K562 (cell line): ENCODE data around the gene LHB. TPM values are rescaled to one million over a fixed set of nuclear protein-coding genes. Genes with fewer than 3 reads are reported as not detected.

Experiments
- E2F4 ChIP-seq: sonication (generic); formaldehyde crosslinking; IDR thresholded peaks from 2 replicates; pipeline ENCODE4 v1.8.0; 2022; ENCODE audit warnings: mild to moderate bottlenecking, low read depth, missing genetic modification reagents
- EP400 ChIP-seq: fragments of 450-650 bp; IDR thresholded peaks from 2 replicates; pipeline ENCODE4 v1.6.1; 2017; ENCODE audit warnings: antibody characterized with exemption, mild to moderate bottlenecking, moderate library complexity
- ETV6 ChIP-seq, 3 experiments: fragments of 150-350 bp in 1 of 3; sonication (generic) in 1 of 3; formaldehyde crosslinking in 1 of 3; IDR thresholded peaks; 2 replicates each; pipeline versions ENCODE4 v1.6.1 to v1.8.0; 2014 to 2022; ENCODE audit warnings: borderline replicate concordance in 2 of 3, low read depth in 2 of 3, antibody characterized with exemption in 1 of 3, low read length in 1 of 3, mild to moderate bottlenecking in 1 of 3, missing genetic modification reagents in 1 of 3
- FOXJ3 ChIP-seq: sonication (generic); formaldehyde crosslinking; IDR thresholded peaks from 2 replicates; pipeline ENCODE4 v1.4.0; 2020; ENCODE audit warnings: mild to moderate bottlenecking, missing genetic modification reagents
- FOXK1 ChIP-seq: sonication (generic); formaldehyde crosslinking; IDR thresholded peaks from 2 replicates; pipeline ENCODE4 v1.8.0; 2022; ENCODE audit warnings: missing genetic modification reagents, mild to moderate bottlenecking, borderline replicate concordance
- FUS ChIP-seq: fragments of 200-400 bp; formaldehyde crosslinking; optimal IDR thresholded peaks from 2 replicates; pipeline ENCODE3; 2017; ENCODE audit warnings: low read depth, low read length
- NFRKB ChIP-seq: fragments of 450-650 bp; IDR thresholded peaks from 2 replicates; pipeline ENCODE4 v1.6.1; 2016; ENCODE audit warnings: low read depth
- POLR2B ChIP-seq: fragments of 450-650 bp; IDR thresholded peaks from 2 replicates; pipeline ENCODE4 v1.6.1; 2018; ENCODE audit warnings: low read depth; ENCODE audit not compliant: partially characterized antibody
- RHOXF2B ChIP-seq: fragments of 250-450 bp; sonication (Bioruptor Pico); conservative IDR thresholded peaks from 2 replicates; pipeline ENCODE4 v1.5.1; 2021
- SMARCC2 ChIP-seq: fragments of 450-650 bp; IDR thresholded peaks from 2 replicates; pipeline ENCODE4 v1.6.1; 2017; ENCODE audit warnings: antibody characterized with exemption, moderate library complexity, mild to moderate bottlenecking, low read depth
- THAP7 ChIP-seq: fragments of 250-450 bp; sonication (Bioruptor Pico); IDR thresholded peaks from 2 replicates; pipeline ENCODE4 v1.5.0; 2021
- ZNF134 ChIP-seq: fragments of 250-450 bp; sonication (Bioruptor Pico); conservative IDR thresholded peaks from 2 replicates; pipeline ENCODE4 v1.4.0; 2020
- ZNF518B ChIP-seq: fragments of 250-450 bp; sonication (Bioruptor Pico); IDR thresholded peaks from 2 replicates; pipeline ENCODE4 v1.5.0; 2021; ENCODE audit warnings: mild to moderate bottlenecking, moderate library complexity
- ZNF609 ChIP-seq: sonication (generic); formaldehyde crosslinking; IDR thresholded peaks from 2 replicates; pipeline ENCODE4 v1.8.1; 2023; ENCODE audit warnings: missing genetic modification reagents, mild to moderate bottlenecking, borderline replicate concordance
- ZNF766 ChIP-seq: fragments of 200-800 bp; sonication (Bioruptor generic); conservative IDR thresholded peaks from 2 replicates; pipeline ENCODE4 v1.6.1; 2016; ENCODE audit warnings: missing genetic modification characterization, missing compliant biosample characterization
- ZSCAN29 ChIP-seq: fragments of 450-650 bp; IDR thresholded peaks from 2 replicates; pipeline ENCODE4 v1.6.1; 2017
- polyA plus RNA-seq, 8 experiments: library from polyadenylated mRNA; depleted of rRNA in 4 of 8; stranded (reverse) in 5 of 8; unstranded in 3 of 8; fragments of >200 nt; fragmentation: Nextera tagmentation in 2 of 8; fragmentation: Illumina TruSeq in 1 of 8; extraction: Ambion mirVana in 2 of 8; extraction: Trizol in 1 of 8; gene quantifications; 2 replicates each; pipeline versions ENCODE4 v1.2.1 to v1.2.3, GENCODE V29; 2011 to 2014; ENCODE audit warnings: inconsistent platforms in 1 of 8, missing spikeins in 1 of 8
- total RNA-seq, 7 experiments: library from RNA; depleted of rRNA in 6 of 7; stranded (reverse); fragments of >200 nt in 6 of 7; fragmentation: Illumina TruSeq in 2 of 7; extraction: Trizol in 2 of 7; gene quantifications; 2 replicates each; pipeline versions ENCODE4 v1.2.1 to v1.2.3, GENCODE V29; 2011 to 2021; ENCODE audit warnings: low replicate concordance in 1 of 7

Gene LHB
- total and polyA plus RNA-seq, 9 of the 15 experiments (the other 6 are each of a cell fraction or from before 2014, with no cell fraction given) = 0.54 TPM; not detected in 8

GRCh38 chr19:48967346-48968178, 49.3 kb downstream of the LHB start (continued):
- TF ChIP-seq ZNF609 = no peak
- TF ChIP-seq SMARCC2 = no peak
- TF ChIP-seq FOXK1 (CRISPR knock-in tag) = peak; percentile 91; the same call in 1 of the 2 replicates
- TF ChIP-seq FUS = peak; percentile 8
- no peak for TF ChIP-seq E2F4
- peak; percentile 46; the same call in 1 of the 2 replicates for TF ChIP-seq EP400
- TF ChIP-seq ZNF766 (CRISPR knock-in tag) = no peak; the same call in 1 of the 2 replicates
- TF ChIP-seq FOXJ3 (CRISPR knock-in tag) = no peak
- no peak for TF ChIP-seq ETV6 (IDR thresholded peaks at IDR 0.05; ENCODE audit: borderline replicate concordance in 1 of 2, low read depth in 2 of 2, low read length in 1 of 2)
- no peak for TF ChIP-seq ETV6 (CRISPR knock-in tag; IDR thresholded peaks at IDR 0.05; ENCODE audit: borderline replicate concordance)
- TF ChIP-seq ZSCAN29 = no peak; the same call in 1 of the 2 replicates
- peak; percentile 78 for TF ChIP-seq THAP7 (CRISPR knock-in tag)
- peak; percentile 78 for TF ChIP-seq POLR2B
- TF ChIP-seq ZNF134 (CRISPR knock-in tag) = no peak
- peak; percentile 50; the same call in 1 of the 2 replicates for TF ChIP-seq NFRKB
- peak; percentile 61; the same call in 1 of the 2 replicates for TF ChIP-seq ZNF518B (CRISPR knock-in tag)
- TF ChIP-seq RHOXF2B (CRISPR knock-in tag) = peak; percentile 70
